GM18858 (cell line): ENCODE results near the gene ATP11A.
"Not testable (repeated sequence)": the region's sequence is repeated elsewhere in the genome, so short reads cannot be mapped to it uniquely, and the experiment has no call there.

Experiments used
- ATAC-seq: cut with Tn5 transposase; IDR thresholded peaks from one replicate; pipeline ENCODE4 v1.9.1; 2021; ENCODE audit not compliant: unreplicated experiment

The ATP11A gene

GRCh38 chr13:112873851-112874750 lies 184.3 kb downstream of the ATP11A start:
- peak; percentile 91 for ATAC-seq

GRCh38 chr13:112874751-112875300 lies 185.0 kb downstream of the ATP11A start:
- no peak for ATAC-seq

- ATAC-seq = no peak
Measured at GRCh38 chr13:112875627-112876026, 185.8 kb downstream of the ATP11A start.

GRCh38 chr13:112876305-112877000 lies 186.6 kb downstream of the ATP11A start:
- no peak for ATAC-seq

- no peak for ATAC-seq
Measured at GRCh38 chr13:112877066-112877465, 187.2 kb downstream of the ATP11A start.

- no peak for ATAC-seq
Measured at GRCh38 chr13:112877539-112877938, 187.7 kb downstream of the ATP11A start.

- ATAC-seq = no peak
Measured at GRCh38 chr13:112877976-112878955, 188.4 kb downstream of the ATP11A start.

GRCh38 chr13:112879283-112879833 lies 189.5 kb downstream of the ATP11A start:
- ATAC-seq = no peak

- ATAC-seq = no peak
Measured at GRCh38 chr13:112880221-112880641, 190.4 kb downstream of the ATP11A start.

- no peak for ATAC-seq
Measured at GRCh38 chr13:112880976-112881540, 191.2 kb downstream of the ATP11A start.

- ATAC-seq = no peak
Measured at GRCh38 chr13:112881656-112882554, 192.1 kb downstream of the ATP11A start.

GRCh38 chr13:112882555-112883024 lies 192.8 kb downstream of the ATP11A start:
- no peak for ATAC-seq

GRCh38 chr13:112883241-112883945 lies 193.6 kb downstream of the ATP11A start:
- no peak for ATAC-seq

- ATAC-seq = not testable (repeated sequence)
Measured at GRCh38 chr13:112884700-112885099, 194.9 kb downstream of the ATP11A start.

GRCh38 chr13:112885242-112885781 lies 195.5 kb downstream of the ATP11A start:
- no peak for ATAC-seq

- ATAC-seq = no peak
Measured at GRCh38 chr13:112885782-112886268, 196.0 kb downstream of the ATP11A start.

- no peak for ATAC-seq
Measured at GRCh38 chr13:112887151-112887550, 197.3 kb downstream of the ATP11A start.

GRCh38 chr13:112887557-112887991 lies 197.7 kb downstream of the ATP11A start:
- ATAC-seq = no peak
